ENCODE results near the gene ZNF280C.

ZNF280C gene

GRCh38 chrX:130179170-130179569 is 89.5 kb downstream of the ZNF280C start:
- H3K4me3 ChIP-seq (ENCODE audit: low read length): no peak overlapping the region
- DNase-seq (ENCODE audit: low read depth): no peak
- no peak for TF ChIP-seq CTCF (conservative IDR thresholded peaks at IDR 0.05; ENCODE audit: low read length)

- H3K4me3 ChIP-seq (ENCODE audit: low read length): no peak overlapping the region
- no peak for DNase-seq (ENCODE audit: low read depth)
- no peak for TF ChIP-seq CTCF (conservative IDR thresholded peaks at IDR 0.05; ENCODE audit: low read length)
Observed at GRCh38 chrX:130176942-130177341, 91.8 kb downstream of the ZNF280C start.

GRCh38 chrX:130176354-130176776 is 92.3 kb downstream of the ZNF280C start:
- DNase-seq (ENCODE audit: low read depth): no peak
- no peak for TF ChIP-seq CTCF (conservative IDR thresholded peaks at IDR 0.05; ENCODE audit: low read length)
- no peak overlapping the region for H3K4me3 ChIP-seq (ENCODE audit: low read length)

- TF ChIP-seq CTCF (conservative IDR thresholded peaks at IDR 0.05; ENCODE audit: low read length): no peak
- no peak for DNase-seq (ENCODE audit: low read depth)
- no peak overlapping the region for H3K4me3 ChIP-seq (ENCODE audit: low read length)
Observed at GRCh38 chrX:130174937-130175336, 93.8 kb downstream of the ZNF280C start.

GRCh38 chrX:130174045-130174704 is 94.5 kb downstream of the ZNF280C start:
- DNase-seq (ENCODE audit: low read depth): peak; percentile 84
- no peak for TF ChIP-seq CTCF (conservative IDR thresholded peaks at IDR 0.05; ENCODE audit: low read length)
- H3K4me3 ChIP-seq (ENCODE audit: low read length): no peak overlapping the region

GRCh38 chrX:130173190-130173895 is 95.4 kb downstream of the ZNF280C start:
- no peak for TF ChIP-seq CTCF (conservative IDR thresholded peaks at IDR 0.05; ENCODE audit: low read length)
- peak; percentile 87 for DNase-seq (ENCODE audit: low read depth)
- H3K4me3 ChIP-seq (ENCODE audit: low read length): no peak overlapping the region
